T-helper 2 cell treated with Interferon-gamma antibody and Interleukin-4, amounts not matched to agents 5 μg/mL and 100 μg/mL, for 36 hours (primary cell): ENCODE data around the gene STX16.
"Not testable (repeated sequence)": the region's sequence is repeated elsewhere in the genome, so short reads cannot be mapped to it uniquely, and the experiment has no call there.

ENCODE experiments used
- DNase-seq: peaks from one replicate; pipeline ENCODE4 v3.0.0; 2021; ENCODE audit warnings: low spot score
- H3K27ac Mint-ChIP-seq: one replicate; pipeline ENCODE4 v1.8.0; 2021; ENCODE audit warnings: mild to moderate bottlenecking, mixed read lengths
- H3K27me3 Mint-ChIP-seq: one replicate; pipeline ENCODE4 v1.8.0; 2021; ENCODE audit warnings: low read depth, mixed read lengths
- H3K36me3 Mint-ChIP-seq: one replicate; pipeline ENCODE4 v1.8.0; 2021; ENCODE audit warnings: low read depth, mixed read lengths
- H3K4me1 Mint-ChIP-seq: one replicate; pipeline ENCODE4 v1.8.0; 2021; ENCODE audit warnings: low read depth, mixed read lengths
- H3K4me3 Mint-ChIP-seq: one replicate; pipeline ENCODE4 v1.8.0; 2022; ENCODE audit warnings: mild to moderate bottlenecking, moderate library complexity, mixed read lengths
- H3K9me3 Mint-ChIP-seq: one replicate; pipeline ENCODE4 v1.8.0; 2021; ENCODE audit warnings: mixed read lengths

STX16 gene

DNA sequence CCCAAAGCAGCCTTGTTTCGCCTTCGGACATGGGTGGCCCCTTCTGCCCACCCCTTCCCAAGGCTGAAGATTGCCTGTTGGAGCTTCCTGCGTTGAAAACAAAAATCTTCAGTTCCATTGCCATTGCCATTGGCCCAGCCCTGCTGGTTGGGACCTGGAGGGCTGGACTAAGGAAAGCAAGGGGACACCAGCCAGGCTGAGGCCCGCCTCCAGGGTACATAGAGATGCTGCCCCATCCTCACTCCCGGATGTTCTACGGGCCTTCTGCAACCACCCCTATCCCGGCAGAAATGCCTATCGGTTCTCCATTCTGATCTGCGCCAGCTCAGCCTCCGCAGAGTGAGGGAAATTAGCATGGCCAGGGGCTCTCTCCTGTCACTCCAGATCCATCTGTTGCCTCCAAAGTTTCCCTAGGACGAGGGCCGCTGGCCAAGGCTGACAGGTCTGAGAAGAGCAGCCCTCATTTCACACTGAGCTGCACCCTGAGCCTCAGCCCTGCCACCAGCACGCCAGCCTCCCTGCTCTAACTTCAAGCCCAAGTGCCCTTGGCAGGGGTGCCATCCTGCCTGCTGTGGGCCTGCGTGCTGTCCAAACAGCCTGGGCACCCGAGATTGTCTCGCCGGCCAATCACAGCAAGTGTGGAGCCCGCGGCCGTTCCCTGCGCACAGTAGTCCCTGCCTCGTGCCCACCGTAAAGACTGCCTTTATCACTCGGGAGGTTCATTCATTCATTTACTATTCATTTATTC, 13.4 kb upstream of the STX16 start:
- DNase-seq, result no peak
- H3K9me3 Mint-ChIP-seq, result no peaks in the 10 kb centered on the region
- H3K27me3 Mint-ChIP-seq, result peaks cover 19% of the 10 kb centered on the region
- H3K36me3 Mint-ChIP-seq, result no peaks in the 10 kb centered on the region
- no peak overlapping the region for H3K4me3 Mint-ChIP-seq
- no peak overlapping the region for H3K27ac Mint-ChIP-seq
- H3K4me1 Mint-ChIP-seq, result peaks cover 11% of the 10 kb centered on the region

DNA sequence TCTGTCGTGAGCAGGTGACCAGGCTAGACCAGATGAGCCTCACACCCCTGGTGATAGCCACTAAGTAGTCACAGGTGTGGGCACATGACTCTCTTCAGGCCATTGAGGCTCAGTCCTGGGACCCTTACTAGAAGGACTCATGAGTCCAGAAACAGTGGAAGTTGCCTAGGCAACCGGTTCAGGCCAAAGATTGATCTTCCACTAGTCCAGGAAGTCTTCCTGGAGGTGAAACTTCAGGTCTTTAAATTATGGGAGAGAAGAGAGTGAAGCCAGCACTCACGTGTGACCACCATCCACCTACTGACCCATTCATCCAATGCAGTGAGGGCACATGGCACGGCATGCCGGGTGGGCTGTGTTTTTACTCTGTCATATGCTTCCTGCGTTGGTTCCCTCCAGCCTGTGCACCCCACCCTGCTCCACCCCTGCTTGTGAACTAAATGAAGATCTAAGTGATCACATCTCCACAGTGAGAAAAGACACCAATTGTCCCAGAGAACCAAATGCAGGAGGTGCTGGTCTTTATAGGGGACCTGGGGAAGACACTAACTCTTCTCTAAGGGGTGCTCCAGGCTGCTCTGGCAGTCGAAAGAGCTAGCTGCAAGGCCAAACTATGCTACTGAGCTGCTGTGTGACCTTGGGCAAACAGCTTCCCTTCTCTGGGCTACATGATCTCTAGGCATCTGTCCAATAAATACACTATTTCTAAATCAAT, 12.5 kb upstream of the STX16 start:
- Mint-ChIP-seq H3K4me3 (no peak overlapping the region), H3K27me3 (peaks cover 19% of the 10 kb centered on the region), H3K9me3 (no peaks in the 10 kb centered on the region), H3K4me1 (peaks cover 11% of the 10 kb centered on the region), H3K27ac (no peak overlapping the region), H3K36me3 (no peaks in the 10 kb centered on the region)
- no peak for DNase-seq

DNA sequence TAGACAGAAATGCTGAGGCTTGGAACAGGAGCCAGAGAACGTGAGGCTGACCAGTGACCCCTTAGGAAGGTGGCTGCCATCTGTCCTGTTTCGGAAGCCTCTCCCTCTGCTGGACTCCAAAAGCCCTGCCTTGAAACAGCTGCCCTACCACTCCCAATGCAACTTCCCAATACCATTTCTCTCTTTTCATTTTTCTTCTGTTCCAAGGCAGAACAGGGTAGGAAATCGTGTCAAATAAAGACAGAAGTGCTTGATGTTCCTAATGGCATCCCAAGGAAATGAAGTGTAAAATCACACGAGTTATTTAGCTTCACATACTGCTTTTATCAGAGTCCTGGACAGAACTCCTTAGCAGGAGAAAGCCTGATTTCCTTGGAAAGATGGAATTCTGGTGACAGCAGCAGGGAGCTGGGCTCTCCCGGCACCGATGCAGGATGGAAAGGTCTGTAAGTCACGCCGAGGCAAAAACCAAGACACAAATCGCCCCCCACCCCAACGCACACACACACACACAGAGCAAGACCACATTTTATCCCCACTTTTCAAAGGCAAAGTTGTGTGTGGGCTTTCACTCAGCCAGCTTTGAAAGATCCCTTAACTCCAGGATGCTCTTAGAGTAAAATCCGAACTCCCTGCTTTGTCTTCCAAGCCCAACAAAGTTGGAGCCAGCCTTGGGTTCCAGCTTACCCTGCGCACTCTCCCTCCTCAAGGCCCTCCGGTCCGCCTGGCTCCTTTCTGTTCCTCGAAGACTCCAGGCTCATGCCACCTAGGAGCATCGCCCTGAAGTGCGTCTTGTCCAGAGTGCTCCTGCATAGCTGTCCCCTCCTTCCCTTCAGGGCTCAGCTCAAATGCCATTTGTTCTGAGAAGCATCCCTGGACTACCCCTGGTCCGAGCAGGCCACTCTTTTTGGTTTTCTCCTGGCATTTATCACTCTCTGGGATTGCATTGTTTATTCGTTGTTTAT, 11.6 kb upstream of the STX16 start:
- H3K9me3 Mint-ChIP-seq, result no peaks in the 10 kb centered on the region
- no peak overlapping the region for H3K27ac Mint-ChIP-seq
- peaks cover 5% of the 10 kb centered on the region for H3K4me1 Mint-ChIP-seq
- peaks cover 19% of the 10 kb centered on the region for H3K27me3 Mint-ChIP-seq
- H3K4me3 Mint-ChIP-seq, result no peak overlapping the region
- no peaks in the 10 kb centered on the region for H3K36me3 Mint-ChIP-seq
- DNase-seq, result no peak

DNA sequence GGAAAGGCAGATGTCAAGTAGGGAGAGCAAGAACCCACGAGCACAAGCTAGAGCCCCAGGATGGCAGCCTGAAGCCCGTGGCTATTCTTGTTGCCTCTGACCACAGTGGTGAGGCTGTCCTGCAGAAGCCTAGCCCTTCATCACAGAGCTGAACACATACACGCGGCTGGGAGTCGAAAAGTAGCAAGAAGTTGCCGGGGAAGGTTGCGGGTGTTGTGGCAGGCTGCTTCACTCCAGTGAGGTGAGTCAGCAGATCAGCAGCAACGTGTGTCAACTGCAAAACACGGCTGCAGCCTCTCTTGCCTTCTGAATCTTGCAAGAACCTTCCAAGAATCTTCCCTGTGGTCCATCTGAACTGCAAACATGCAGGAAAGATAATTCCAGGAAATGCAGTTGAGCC, 10.6 kb upstream of the STX16 start:
- no peak for DNase-seq
- Mint-ChIP-seq H3K4me1 (peaks cover 4% of the 10 kb centered on the region), H3K27me3 (peaks cover 19% of the 10 kb centered on the region), H3K36me3 (no peaks in the 10 kb centered on the region), H3K4me3 (no peak overlapping the region), H3K9me3 (no peaks in the 10 kb centered on the region), H3K27ac (no peak overlapping the region)

DNA sequence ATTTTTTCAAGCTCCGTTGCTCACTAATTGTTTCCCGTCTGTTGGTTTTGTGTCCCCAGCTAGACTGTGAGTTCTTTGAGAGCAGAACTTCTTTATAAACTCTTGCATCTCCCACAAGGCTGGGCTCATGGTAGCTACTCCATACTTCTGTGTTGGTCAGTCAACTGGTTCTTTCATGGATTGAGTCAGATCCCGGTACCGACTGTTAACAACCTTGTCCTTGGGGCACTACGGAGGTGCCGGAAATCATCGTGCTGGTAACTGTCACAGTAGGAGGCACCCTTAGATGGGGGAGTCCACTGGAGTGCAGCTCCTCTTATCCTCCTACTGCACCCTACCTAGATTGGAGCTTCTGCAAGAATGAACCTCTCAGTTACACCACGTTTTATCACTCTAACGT, 8.6 kb upstream of the STX16 start:
- Mint-ChIP-seq H3K27me3 (peaks cover 17% of the 10 kb centered on the region), H3K9me3 (no peaks in the 10 kb centered on the region), H3K27ac (no peak overlapping the region), H3K36me3 (no peaks in the 10 kb centered on the region), H3K4me3 (no peak overlapping the region), H3K4me1 (peaks cover 4% of the 10 kb centered on the region)
- no peak for DNase-seq

DNA sequence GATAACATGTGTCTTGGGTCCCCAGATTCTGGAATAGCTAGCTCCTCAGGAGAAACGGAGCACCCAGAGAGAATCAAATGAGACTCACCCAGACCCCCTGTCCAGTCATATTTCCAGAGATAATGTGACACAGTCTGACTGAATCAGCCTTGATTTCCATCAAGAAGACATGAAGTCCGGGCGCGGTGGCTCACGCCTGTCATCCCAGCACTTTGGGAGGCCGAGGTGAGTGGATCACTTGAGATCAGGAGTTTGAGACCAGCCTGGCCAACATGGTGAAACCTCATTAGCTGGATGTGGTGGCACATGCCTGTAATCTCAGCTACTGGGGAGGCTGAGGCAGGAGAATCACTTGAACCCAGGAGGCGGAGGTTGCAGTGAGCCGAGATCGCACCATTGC, 8.2 kb upstream of the STX16 start:
- not testable (repeated sequence) for H3K9me3 Mint-ChIP-seq, H3K27ac Mint-ChIP-seq, DNase-seq, H3K36me3 Mint-ChIP-seq, H3K4me3 Mint-ChIP-seq, H3K4me1 Mint-ChIP-seq
- peaks cover 17% of the 10 kb centered on the region for H3K27me3 Mint-ChIP-seq

DNA sequence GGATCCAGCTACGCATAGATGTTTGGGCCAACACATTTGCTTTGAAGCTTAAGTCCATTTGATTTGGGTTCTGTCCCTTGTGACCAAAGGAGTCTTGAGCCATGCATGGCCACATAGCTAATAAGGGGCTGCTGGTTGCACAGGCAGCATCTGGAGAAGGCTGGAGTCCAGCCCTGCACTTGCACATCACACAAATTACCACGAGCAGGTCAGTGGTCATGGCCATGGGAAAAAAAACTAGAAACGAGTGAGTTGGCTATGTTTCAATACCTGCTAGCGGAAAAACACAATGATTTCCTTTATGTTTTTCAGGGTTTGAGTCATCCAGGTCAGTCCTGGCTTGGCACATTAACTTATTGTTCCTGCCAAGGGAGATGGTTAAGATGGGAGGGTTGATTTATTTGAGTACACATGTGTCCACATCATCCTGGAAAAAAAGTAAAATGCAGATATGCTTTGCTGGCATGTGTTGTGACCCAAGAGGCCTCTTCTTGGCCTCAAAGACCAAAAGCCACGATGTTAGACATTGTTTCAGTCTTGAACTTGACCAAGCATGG, 5.6 kb upstream of the STX16 start:
- Mint-ChIP-seq H3K4me3 (no peak overlapping the region), H3K4me1 (peaks cover 7% of the 10 kb centered on the region)
- DNase-seq, result no peak

DNA sequence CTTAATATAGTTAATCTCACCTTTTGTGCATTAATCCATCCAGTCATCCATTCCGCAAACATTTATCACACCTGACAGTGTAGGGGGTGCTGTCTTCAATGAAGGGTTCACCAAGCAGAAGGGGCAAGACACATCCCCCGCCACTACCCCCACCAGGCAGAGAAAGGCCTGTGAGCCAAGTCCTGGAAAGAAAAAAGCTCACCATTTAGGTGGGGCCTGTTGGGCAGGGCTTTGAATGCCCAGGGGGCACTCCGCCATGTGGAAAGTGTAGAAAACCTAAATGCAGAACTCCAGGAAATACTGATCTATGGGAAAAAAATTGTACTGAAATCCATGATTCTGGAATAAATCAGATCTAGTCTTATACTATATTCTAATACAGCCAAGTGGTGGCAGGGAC, 4.8 kb upstream of the STX16 start:
- no peak overlapping the region for H3K27ac Mint-ChIP-seq
- H3K4me1 Mint-ChIP-seq, result peaks cover 5% of the 10 kb centered on the region
- H3K9me3 Mint-ChIP-seq, result no peaks in the 10 kb centered on the region
- peaks cover 3% of the 10 kb centered on the region for H3K36me3 Mint-ChIP-seq
- no peak for DNase-seq
- H3K4me3 Mint-ChIP-seq, result no peak overlapping the region
- H3K27me3 Mint-ChIP-seq, result peaks cover 9% of the 10 kb centered on the region

More for the DNA sequence above, 5.6 kb upstream of the STX16 start:
- H3K27me3 Mint-ChIP-seq, result peaks cover 13% of the 10 kb centered on the region
- no peaks in the 10 kb centered on the region for H3K9me3 Mint-ChIP-seq
- H3K27ac Mint-ChIP-seq, result no peak overlapping the region
- H3K36me3 Mint-ChIP-seq, result no peaks in the 10 kb centered on the region

DNA sequence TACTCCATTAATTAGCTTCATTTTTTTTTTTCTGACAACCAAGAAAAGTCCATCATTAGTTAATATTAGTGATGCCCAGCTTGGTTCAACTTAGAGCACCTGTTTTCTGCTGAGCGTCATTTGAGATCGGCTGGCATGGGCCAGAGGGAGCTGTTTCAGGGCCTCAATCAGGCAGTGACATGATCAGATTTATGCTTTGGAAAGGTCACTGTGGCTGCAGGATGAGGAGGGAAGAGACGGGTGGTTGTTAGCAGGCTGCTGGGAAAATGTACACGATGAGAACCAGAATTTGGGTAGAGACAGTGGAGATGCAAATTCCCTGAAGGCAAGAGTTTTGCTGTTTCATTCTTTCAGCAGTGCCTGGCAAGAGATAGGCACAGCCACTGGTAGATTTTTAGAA, 4.4 kb upstream of the STX16 start:
- no peak overlapping the region for H3K4me3 Mint-ChIP-seq
- peaks cover 7% of the 10 kb centered on the region for H3K36me3 Mint-ChIP-seq
- H3K9me3 Mint-ChIP-seq, result no peaks in the 10 kb centered on the region
- DNase-seq, result no peak
- peaks cover 6% of the 10 kb centered on the region for H3K27me3 Mint-ChIP-seq
- H3K27ac Mint-ChIP-seq, result no peak overlapping the region
- H3K4me1 Mint-ChIP-seq, result peaks cover 5% of the 10 kb centered on the region

DNA sequence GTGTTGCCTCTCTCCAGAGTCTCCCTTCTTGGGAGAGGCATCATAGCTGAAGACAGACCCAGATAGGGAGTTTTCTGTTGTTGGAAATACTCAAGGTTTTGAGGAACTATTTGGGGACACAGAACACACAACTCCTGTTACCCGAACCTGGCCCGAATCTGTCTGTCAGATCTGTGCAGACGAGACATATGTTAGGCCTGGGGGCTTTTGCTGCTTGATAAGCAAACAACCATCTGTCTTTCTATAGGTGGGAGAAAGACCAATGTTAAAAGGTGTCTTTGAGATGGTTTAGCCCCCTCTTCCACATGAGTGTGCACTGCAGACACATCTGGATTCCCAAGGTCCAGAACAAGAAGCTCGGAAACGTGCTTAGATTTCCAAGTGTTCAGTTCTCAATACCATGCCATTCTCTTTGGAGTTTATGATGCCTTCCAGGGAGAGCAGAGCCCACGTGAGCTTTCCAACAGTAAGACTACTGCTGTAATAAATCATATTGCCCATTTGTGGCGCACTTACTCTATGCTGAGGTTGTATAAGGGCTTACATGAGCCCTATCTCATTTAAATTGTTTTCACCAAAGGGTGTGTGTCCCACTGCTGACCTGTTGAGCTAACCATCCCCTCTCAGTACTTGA, 3.8 kb upstream of the STX16 start:
- peaks cover 5% of the 10 kb centered on the region for H3K4me1 Mint-ChIP-seq
- H3K4me3 Mint-ChIP-seq, result no peak overlapping the region
- no peak for DNase-seq
- H3K27ac Mint-ChIP-seq, result no peak overlapping the region
- peaks cover 12% of the 10 kb centered on the region for H3K36me3 Mint-ChIP-seq
- H3K27me3 Mint-ChIP-seq, result peaks cover 4% of the 10 kb centered on the region
- H3K9me3 Mint-ChIP-seq, result no peaks in the 10 kb centered on the region

DNA sequence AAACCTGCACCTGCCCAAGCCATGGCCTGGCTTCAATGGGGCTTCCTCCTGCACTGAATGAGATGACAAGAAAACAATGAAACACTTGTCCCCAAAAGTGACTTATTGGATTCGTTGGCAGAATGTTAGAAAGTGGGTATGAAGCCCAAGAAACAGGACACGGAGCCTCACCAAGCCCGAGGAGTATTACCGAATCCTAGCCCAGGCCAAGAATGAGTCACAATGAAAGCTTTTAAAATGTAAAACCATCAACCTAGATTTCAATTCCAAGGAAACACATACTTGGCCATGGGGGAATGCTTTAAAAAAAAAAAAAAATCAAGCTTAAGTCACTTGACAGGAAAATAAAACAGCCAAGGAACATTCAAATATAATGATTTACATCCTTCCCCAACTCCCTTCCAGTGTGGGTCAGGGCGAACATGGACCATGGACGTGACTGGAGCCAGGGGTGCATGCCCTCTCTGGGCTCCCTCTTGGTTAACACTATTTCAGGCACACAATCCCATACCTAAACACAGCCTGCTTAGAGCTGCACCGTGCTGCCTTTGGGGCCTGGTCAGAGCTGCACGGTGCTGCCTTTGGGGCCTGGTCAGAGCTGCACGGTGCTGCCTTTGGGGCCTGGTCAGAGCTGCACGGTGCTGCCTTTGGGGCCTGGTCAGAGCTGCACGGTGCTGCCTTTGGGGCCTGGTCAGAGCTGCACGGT, 3.1 kb upstream of the STX16 start:
- Mint-ChIP-seq H3K27me3 (peaks cover 3% of the 10 kb centered on the region), H3K4me1 (peaks cover 5% of the 10 kb centered on the region), H3K4me3 (no peak overlapping the region), H3K9me3 (no peaks in the 10 kb centered on the region), H3K36me3 (peaks cover 16% of the 10 kb centered on the region), H3K27ac (no peak overlapping the region)
- no peak for DNase-seq

DNA sequence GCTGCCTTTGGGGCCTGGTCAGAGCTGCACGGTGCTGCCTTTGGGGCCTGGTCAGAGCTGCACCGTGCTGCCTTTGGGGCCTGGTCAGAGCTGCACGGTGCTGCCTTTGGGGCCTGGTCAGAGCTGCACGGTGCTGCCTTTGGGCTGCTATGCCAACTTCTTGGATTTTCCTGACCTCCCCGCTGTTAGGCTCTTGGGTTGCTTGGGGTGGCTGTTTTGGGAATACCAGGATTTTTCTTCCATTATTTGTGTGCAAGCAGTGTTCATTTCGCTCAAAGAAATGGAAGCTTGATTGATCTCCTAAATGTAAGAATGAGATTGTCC, 2.6 kb upstream of the STX16 start:
- peak overlapping the region; percentile 81 for H3K27ac Mint-ChIP-seq
- peak overlapping the region; percentile 79 for H3K4me3 Mint-ChIP-seq
- DNase-seq, H3K9me3 Mint-ChIP-seq, H3K4me1 Mint-ChIP-seq, H3K27me3 Mint-ChIP-seq: not testable (repeated sequence)
- H3K36me3 Mint-ChIP-seq, result peaks cover 20% of the 10 kb centered on the region
